ENCODE measurements around the gene FHOD1.

DNA sequence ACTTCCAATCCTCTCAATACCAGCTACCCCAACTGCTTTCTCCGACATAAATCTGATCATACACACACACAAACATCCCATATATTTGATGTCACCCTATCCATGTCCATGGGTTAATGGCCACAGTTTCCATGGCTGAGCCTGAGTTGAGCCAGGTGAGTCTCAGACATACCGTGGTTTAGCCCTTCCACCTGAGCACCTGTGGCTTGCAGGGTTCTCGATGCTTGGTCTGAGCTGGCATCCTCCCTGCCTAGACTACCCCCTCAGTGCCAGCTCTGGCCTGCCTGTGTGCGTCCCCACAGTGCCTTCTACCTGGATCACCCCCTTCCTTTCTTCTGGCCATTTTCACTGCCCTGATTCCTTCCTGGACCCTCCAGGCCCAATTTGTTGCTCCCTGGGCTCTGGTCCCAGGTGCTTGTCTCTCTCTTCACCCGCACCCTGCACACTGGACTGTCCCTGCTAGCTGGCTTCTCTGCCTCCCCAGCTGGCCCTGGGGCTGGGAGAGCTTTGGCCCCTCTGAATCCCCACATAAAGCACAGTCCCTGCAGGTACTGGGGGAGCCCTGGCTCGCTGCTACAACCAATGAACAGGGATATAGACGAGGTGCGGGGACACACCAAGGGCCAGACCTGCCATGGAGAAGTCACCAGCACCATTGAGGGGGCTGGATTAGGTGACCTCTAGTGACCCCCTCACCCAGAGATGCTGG lies 41.0 kb downstream of the FHOD1 start:
- TF ChIP-seq, protein P1, sequence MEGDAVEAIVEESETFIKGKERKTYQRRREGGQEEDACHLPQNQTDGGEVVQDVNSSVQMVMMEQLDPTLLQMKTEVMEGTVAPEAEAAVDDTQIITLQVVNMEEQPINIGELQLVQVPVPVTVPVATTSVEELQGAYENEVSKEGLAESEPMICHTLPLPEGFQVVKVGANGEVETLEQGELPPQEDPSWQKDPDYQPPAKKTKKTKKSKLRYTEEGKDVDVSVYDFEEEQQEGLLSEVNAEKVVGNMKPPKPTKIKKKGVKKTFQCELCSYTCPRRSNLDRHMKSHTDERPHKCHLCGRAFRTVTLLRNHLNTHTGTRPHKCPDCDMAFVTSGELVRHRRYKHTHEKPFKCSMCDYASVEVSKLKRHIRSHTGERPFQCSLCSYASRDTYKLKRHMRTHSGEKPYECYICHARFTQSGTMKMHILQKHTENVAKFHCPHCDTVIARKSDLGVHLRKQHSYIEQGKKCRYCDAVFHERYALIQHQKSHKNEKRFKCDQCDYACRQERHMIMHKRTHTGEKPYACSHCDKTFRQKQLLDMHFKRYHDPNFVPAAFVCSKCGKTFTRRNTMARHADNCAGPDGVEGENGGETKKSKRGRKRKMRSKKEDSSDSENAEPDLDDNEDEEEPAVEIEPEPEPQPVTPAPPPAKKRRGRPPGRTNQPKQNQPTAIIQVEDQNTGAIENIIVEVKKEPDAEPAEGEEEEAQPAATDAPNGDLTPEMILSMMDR (IDR thresholded peaks at IDR 0.05), result no peak
- no peak for TF ChIP-seq POLR2A (IDR thresholded peaks at IDR 0.05)

Measured in Peyer's patch (tissue), 4 donors.